SKM-1 (cell line): Measurements from ENCODE around the gene GALNT10.

Experiments used
- DNase-seq: peaks from one replicate; lab custom pipeline; 2025; ENCODE audit not compliant: unreplicated experiment; lab: John Stamatoyannopoulos, UW

The GALNT10 gene

GRCh38 chr5:154370813-154371212 is 180.3 kb downstream of the GALNT10 start:
- no peak for DNase-seq

GRCh38 chr5:154371687-154372086 is 181.2 kb downstream of the GALNT10 start:
- no peak for DNase-seq

DNA sequence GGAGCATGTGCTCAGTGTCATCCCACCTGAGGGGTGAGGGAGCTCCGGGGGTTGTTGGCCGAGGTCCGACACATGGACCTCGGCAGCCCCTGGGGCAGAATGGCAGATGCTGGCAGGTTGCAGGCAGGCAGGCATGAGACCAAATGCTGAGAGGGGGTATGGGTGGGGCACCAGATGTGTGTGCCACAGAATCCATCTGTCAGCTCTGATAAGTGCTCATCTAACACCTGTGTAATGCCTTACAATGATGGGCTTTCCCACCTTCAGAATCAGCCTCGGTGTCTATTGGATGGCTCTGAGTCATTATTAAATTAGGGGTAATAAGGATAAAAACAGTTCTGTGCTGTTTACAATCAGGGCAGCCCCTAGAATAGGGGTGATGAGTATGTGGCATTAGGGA is 182.1 kb downstream of the GALNT10 start:
- DNase-seq = no peak

GRCh38 chr5:154373326-154373725 is 182.8 kb downstream of the GALNT10 start:
- no peak for DNase-seq

DNA sequence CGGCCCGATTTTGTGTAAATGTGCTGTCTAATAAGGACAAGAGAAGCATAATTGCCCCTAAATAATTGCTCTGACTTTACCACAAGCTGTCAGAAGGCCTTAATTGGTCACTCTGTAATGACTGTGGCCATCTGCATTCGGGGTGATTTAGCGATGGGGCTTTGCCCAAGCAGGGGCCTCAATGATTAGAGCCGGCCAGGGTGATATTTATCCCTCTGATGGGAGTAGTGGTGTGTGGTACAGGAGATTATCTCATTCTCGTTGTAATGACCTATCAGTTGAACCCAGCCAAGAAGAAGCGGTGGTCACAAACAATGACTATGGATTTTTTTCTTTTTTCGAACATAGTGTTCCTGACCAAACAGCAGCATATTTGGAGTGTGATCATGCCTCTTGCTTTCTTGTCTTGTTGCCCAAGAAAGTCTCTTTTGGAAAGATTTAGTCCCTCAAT is 183.2 kb downstream of the GALNT10 start:
- no peak for DNase-seq

DNA sequence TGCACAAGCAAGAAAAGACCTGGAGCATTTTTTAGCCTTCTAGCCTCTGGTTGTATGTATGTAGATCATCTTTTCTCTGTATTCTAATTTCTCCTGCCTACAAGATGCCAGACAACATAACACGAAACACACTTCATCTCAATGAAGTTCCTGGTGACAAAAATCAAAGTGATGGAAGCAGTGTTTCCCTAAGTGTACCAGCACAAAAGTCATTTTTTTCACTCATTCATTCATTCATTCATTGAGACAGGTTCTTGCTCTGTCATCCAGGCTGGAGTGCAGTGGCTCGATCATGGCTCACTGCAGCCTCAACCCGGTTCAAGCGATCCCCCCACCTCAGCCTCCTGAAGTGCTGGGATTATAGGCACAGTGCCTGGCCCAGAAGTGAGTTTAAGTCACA is 183.7 kb downstream of the GALNT10 start:
- no peak for DNase-seq

- DNase-seq = no peak
Measured at GRCh38 chr5:154375329-154376008, 184.9 kb downstream of the GALNT10 start.

DNA sequence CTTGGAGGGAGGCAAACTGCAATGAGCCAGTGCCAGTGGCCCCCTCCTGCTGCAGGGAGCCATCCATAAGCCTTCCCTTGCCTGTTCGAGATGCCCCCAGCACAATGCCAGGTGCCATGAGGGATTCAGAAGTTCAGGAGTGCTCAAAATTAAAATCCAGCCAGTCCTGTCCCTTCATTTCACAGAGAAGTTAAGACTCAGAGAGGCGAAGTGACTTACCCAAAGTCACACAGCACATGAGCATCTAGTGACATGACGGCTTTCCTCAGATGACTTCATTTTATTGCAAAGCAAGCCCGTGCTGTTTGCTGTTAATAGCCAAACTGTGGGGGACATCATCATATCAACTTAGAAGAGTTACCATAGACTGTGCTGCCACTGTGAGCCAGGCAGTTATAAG is 185.9 kb downstream of the GALNT10 start:
- DNase-seq = no peak

GRCh38 chr5:154377754-154378533 is 187.4 kb downstream of the GALNT10 start:
- no peak for DNase-seq

DNA sequence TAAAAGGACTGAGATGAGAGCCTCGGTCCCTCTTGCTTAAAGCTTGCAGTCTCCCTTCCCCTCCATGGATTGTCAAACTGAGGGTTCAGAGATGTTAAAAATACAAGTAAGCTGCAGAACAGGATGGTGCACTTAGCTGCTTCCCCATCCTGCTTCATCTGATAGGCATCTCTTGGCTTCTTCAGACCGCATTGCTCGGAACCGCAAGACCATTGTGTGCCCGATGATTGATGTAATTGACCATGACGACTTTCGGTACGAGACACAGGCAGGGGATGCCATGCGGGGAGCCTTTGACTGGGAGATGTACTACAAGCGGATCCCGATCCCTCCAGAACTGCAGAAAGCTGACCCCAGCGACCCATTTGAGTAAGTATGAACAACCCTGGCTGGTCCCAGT is 189.7 kb downstream of the GALNT10 start:
- no peak for DNase-seq

- DNase-seq = no peak
Measured at GRCh38 chr5:154384480-154385235, 194.1 kb downstream of the GALNT10 start.

DNA sequence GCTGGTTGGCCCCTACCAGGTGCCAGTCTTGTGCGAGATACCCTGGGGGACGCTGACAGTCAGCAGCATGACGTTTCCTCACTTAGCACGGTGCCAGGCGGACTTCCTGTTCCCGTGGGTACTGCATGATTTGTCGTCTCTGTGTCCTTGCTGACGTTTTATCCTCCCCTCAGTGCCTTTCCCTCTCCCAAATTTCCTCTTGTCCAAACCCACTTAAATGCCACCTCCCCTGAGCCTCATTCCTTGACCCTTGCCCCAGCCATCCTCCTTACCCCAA is 194.6 kb downstream of the GALNT10 start:
- no peak for DNase-seq

GRCh38 chr5:154386952-154387629 is 196.6 kb downstream of the GALNT10 start:
- no peak for DNase-seq

DNA sequence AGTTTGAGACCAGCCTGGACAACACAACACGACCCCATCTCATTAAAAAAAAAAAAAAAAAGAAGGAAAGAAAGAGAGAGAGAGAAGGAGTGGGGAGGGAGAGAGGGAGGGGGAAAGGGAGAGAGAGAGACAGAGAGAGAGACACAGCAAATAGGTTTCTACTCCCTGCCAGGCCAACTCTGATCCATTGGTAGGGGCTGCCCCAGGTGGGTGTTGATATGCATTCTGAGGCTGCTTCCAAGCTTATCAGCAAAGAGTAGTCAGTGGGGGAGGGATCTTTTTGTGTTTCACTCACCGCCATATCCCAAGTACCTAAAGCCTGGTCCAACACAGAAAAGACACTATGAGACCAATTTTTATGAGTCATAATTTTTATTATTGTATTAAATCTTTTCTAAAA is 198.3 kb downstream of the GALNT10 start:
- no peak for DNase-seq

DNA sequence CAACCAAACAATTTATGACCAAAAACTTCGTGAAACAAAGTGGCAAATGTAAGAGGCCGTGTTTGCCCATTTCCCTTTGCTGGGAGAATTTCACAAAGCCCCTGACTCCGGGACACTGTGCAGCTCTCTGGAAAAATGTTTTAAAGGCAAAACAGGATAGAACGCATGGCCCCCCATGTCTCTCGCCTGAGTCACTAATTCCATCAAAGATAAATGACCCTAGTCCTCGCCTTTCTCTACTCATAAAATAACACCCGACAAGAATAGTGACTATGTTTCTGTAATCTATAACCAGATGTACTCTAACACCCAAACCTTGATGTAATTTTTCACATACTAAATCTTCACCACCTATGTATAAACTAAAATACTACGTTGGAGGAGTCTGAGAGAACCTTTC is 199.6 kb downstream of the GALNT10 start:
- DNase-seq = no peak

GRCh38 chr5:154390746-154391359 is 200.3 kb downstream of the GALNT10 start:
- DNase-seq = no peak

GRCh38 chr5:154391788-154392187 is 201.3 kb downstream of the GALNT10 start:
- no peak for DNase-seq

DNA sequence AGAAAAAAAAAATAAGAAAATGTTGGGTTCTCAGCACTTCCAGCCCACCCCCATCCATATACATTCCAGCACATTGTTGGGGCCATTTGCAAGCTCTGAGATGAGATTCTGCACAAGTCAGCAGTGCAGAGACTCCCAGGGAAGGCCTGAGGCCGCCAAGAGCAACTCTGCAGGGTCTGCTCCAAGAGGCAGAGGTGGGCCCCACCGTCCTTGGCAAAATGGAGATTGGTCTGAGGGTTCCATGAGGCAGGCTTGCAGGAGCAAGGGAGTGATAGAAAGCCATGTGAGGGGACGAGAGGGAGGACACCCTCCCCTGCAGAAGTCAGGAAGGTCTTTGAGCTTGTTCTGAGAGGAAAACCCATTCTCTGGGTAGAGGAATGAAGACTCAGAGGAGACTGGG is 203.3 kb downstream of the GALNT10 start:
- no peak for DNase-seq

GRCh38 chr5:154394307-154394706 is 203.8 kb downstream of the GALNT10 start:
- DNase-seq = no peak

DNA sequence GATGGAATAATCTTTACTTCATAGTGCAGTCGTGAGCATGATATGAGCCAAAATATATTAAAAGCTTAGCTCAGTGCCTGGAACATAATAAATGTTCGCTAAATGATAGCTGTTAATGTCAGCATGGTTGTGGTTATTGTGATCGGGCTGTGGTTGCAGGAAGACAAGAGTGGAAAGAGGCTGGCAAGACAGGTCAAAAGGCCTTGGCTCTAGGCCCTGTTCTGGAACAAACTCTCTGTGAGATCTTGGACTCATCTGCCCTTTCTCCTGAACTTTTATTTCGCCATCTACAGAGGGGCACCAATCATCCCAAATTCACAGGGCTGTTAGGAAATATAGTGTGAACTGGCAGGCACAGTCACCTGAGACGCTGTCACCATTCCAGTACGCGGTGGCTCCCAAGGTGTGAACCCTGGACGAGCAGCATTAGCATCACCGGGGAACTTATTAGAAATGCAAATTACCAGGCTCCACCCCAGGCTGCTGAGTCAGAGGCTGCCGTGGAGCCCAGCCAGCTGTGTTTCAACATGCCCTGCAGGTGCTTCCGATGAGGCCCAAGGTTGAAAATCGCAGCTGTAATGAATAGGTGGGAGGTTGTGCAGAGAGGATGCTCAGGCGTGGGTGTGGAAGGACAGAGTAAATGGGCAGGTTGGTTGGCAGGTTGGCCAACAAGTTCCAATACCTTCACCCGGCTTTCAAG is 205.0 kb downstream of the GALNT10 start:
- no peak for DNase-seq
